ENCODE results near the gene OGFOD3. TPM values are rescaled to one million over a fixed set of nuclear protein-coding genes. Genes with fewer than 3 reads are reported as not detected.
A peak's percentile ranks its signal among the peaks of the same experiment; 100 is the strongest.

The OGFOD3 gene
- total and polyA plus RNA-seq, 8 donors: 22.7 to 37.9 (median 27.3) TPM

DNA sequence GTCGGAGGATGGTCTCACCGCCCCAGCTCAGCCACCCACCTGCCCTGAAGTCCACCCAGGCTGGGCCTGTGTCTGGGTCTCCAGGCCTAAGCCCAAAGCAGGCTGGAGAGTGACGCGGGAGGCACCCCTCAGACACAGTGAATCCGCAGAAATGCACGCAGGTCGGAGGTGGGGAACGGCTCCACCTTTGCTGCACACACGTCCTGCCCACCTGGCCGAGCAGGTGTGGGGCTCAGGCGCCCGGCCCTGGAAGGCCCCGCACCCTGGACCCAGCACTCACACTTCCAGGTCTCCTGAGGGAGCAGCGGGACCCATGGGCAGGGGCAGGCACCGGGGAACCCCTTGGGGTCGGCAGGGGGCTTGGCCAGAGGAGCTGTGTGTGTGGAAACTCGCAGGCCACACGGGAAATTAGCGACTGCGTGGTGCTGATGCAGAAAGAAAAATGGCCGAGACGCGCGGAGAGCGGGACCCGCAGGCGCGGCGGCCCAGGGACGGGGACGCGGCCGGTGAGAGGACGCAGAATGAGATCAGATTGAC lies 21.5 kb upstream of the OGFOD3 start:
- Histone ChIP-seq H3K9me3 (no peaks in the 10 kb centered on the region), H3K4me3 (no peak overlapping the region), H3K27ac (peak overlapping the region; percentile 2 to 77), H3K36me3 (peaks cover 0 to 74% of the 10 kb centered on the region in 2 donors), H3K27me3 (no peaks in the 10 kb centered on the region), H3K4me1 (peaks cover 0 to 27% of the 10 kb centered on the region in 2 donors)
- intact Hi-C loops (cut with DNase I): no loop called here
- TF ChIP-seq, protein P1, sequence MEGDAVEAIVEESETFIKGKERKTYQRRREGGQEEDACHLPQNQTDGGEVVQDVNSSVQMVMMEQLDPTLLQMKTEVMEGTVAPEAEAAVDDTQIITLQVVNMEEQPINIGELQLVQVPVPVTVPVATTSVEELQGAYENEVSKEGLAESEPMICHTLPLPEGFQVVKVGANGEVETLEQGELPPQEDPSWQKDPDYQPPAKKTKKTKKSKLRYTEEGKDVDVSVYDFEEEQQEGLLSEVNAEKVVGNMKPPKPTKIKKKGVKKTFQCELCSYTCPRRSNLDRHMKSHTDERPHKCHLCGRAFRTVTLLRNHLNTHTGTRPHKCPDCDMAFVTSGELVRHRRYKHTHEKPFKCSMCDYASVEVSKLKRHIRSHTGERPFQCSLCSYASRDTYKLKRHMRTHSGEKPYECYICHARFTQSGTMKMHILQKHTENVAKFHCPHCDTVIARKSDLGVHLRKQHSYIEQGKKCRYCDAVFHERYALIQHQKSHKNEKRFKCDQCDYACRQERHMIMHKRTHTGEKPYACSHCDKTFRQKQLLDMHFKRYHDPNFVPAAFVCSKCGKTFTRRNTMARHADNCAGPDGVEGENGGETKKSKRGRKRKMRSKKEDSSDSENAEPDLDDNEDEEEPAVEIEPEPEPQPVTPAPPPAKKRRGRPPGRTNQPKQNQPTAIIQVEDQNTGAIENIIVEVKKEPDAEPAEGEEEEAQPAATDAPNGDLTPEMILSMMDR (IDR thresholded peaks at IDR 0.05): no peak
- no peak for ATAC-seq
- DNase-seq: no peak

DNA sequence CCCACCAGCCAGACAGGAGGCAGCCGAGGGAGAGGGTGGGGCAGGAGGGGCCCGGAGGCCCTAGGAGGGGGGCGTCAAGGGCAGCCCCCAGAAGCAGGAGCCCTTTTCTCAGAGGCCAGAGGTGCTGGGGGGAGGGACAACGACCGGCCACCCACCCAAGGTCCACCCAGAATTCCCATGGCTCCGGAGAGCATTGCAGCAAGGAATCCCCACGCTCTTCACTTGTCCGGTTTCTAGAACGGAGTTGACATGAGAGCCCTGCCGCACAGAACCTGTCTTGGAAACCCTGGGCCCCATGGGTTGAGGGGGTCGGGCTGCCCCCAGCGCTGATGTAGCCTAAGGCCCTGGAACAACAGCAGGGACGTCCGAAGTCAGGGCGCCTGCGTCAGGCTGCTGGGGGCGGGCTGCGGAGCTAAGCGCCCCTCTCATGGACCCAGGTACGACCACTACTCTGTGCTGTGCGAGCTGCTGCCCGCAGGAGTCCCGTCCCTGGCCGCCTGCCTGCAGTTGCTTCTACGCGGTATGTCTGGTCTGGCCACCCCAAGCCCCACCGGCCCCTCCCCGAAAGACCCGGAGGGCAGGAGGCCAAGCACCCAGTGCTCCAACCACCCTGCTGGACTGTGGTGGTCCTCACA lies 20.9 kb upstream of the OGFOD3 start:
- DNase-seq (no peak), ATAC-seq (no peak)
- intact Hi-C loops (cut with DNase I): no loop called here
- Histone ChIP-seq H3K4me1 (peaks cover 0 to 26% of the 10 kb centered on the region in 2 donors), H3K4me3 (no peak overlapping the region), H3K27me3 (no peaks in the 10 kb centered on the region), H3K27ac (peak overlapping the region in 1 of 2 donors; percentile 77), H3K9me3 (no peaks in the 10 kb centered on the region), H3K36me3 (peaks cover 0 to 68% of the 10 kb centered on the region in 2 donors)
- TF ChIP-seq, protein P1 (IDR thresholded peaks at IDR 0.05): no peak

DNA sequence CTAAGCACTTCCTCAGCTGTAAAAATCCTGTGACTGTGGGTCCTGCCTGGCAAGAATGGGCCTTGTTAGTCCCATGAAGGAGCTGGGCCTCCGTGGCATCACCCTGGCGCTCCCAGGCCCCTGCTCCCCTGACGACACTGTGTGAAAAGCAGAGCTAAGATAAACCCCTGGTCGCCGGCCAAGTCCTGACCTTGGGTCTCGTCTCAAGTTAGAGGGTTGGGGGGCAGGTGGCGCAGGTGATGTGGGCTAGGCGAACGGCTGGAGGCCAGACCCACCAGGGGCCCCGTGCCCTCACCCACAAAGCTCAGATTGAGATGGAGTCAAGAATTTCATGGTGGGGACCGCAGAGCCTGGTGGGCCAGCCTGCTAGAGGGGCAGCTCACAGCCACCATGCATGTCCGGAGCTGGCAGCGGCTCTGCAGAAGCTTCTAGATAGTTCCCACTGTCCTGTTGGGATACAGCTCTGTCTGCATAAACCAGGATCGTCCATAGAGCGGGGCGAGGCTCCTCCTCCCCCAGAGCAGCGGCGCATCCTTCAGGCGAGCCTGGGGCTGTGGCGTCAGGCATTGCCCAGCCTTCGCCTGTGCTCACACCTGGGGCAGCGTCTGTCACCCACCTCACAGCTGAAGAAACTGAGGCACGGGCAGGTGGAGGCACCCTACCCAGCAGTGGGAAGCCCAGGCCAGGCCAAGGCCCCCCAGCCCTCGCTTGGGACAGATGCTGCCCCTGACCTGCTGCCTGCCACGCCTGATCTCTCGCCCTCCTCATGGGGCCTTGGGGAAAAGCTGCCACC lies 20.2 kb upstream of the OGFOD3 start:
- peaks cover 0 to 66% of the 10 kb centered on the region in 2 donors for H3K36me3 ChIP-seq
- TF ChIP-seq, protein P1 (IDR thresholded peaks at IDR 0.05): no peak
- ATAC-seq (no peak), DNase-seq (no peak)
- peaks cover 0 to 26% of the 10 kb centered on the region in 2 donors for H3K4me1 ChIP-seq
- H3K27ac ChIP-seq: no peak overlapping the region
- no peaks in the 10 kb centered on the region for H3K9me3 ChIP-seq
- no peaks in the 10 kb centered on the region for H3K27me3 ChIP-seq
- intact Hi-C loops (cut with DNase I): no loop called here
- no peak overlapping the region for H3K4me3 ChIP-seq

DNA sequence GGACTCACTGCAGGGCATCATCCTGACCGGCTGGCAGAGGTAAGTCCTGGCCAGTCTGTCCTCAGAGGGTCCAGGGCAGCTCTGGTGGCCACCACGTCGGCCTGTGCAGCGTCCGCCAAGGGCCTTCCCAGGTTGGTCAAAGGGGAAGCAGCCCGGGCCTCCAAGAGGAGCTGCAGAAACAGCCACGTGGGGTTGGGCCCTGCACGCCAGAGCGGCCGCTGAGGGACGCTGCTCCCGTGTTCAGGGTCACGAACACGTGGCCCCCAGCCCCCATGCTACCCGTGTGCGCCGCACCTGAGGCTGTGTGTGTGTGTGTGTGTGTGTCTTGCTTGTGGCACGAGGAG lies 18.9 kb upstream of the OGFOD3 start:
- no peaks in the 10 kb centered on the region for H3K9me3 ChIP-seq
- peaks cover 0 to 57% of the 10 kb centered on the region in 2 donors for H3K36me3 ChIP-seq
- H3K27me3 ChIP-seq: no peaks in the 10 kb centered on the region

More for the DNA sequence above, 18.9 kb upstream of the OGFOD3 start:
- ATAC-seq: no peak
- Histone ChIP-seq H3K27ac (no peak overlapping the region), H3K4me3 (no peak overlapping the region), H3K4me1 (peaks cover 0 to 26% of the 10 kb centered on the region in 2 donors)
- no peak for DNase-seq
- intact Hi-C loops (cut with DNase I): no loop called here
- TF ChIP-seq, protein P1 (IDR thresholded peaks at IDR 0.05): no peak

All from left lung (tissue), 10 donors.